Natural killer cell (primary cell): Measurements from ENCODE around the gene MACROD2. TPM values are rescaled to one million over a fixed set of nuclear protein-coding genes. Genes with fewer than 3 reads are reported as not detected.

Experiments
- ATAC-seq, 3 donors: fragments of 150-1000 bp in 2 of 3; fragments of 200-7000 bp in 1 of 3; cut with Tn5 transposase; 1 replicate in 1 of 3; 2 replicates in 2 of 3; pipeline ENCODE4 v1.10.0; 2021; ENCODE audit warnings: mild to moderate bottlenecking in 2 of 3, moderate library complexity in 2 of 3
- DNase-seq, 2 donors: peaks; one replicate each; pipeline versions ENCODE4 v3.0.0 to v3.0.0-alpha.2; 2013 to 2021; ENCODE audit warnings: mixed read lengths in 1 of 2
- H3K27ac ChIP-seq: one replicate; pipeline ENCODE4 v1.5.1; 2013; ENCODE audit warnings: mild to moderate bottlenecking, low read length
- H3K27me3 ChIP-seq: one replicate; pipeline ENCODE4 v1.6.1; 2013; ENCODE audit warnings: low read length; ENCODE audit not compliant: control insufficient read depth, insufficient read depth
- H3K36me3 ChIP-seq: one replicate; pipeline ENCODE4 v1.6.1; 2013; ENCODE audit warnings: low read length; ENCODE audit not compliant: control insufficient read depth, insufficient read depth
- H3K4me1 ChIP-seq: one replicate; pipeline ENCODE4 v1.6.1; 2013; ENCODE audit warnings: low read length; ENCODE audit not compliant: control insufficient read depth, insufficient read depth
- H3K4me3 ChIP-seq: one replicate; pipeline ENCODE4 v1.5.1; 2013; ENCODE audit warnings: low read length
- H3K9me3 ChIP-seq: one replicate; pipeline ENCODE4 v1.6.1; 2013; ENCODE audit warnings: low read length; ENCODE audit not compliant: control insufficient read depth, insufficient read depth
- H3K27ac Mint-ChIP-seq, 2 donors: one replicate each; pipeline ENCODE4 v1.8.0; 2022; ENCODE audit warnings: mild to moderate bottlenecking in 2 of 2, mixed read lengths in 2 of 2, moderate library complexity in 1 of 2
- H3K27me3 Mint-ChIP-seq, 2 donors: one replicate each; pipeline ENCODE4 v1.8.0; 2022; ENCODE audit warnings: low read depth in 2 of 2, mixed read lengths in 2 of 2
- H3K36me3 Mint-ChIP-seq: one replicate; pipeline ENCODE4 v1.8.0; 2022; ENCODE audit warnings: mixed read lengths
- H3K4me1 Mint-ChIP-seq, 2 donors: one replicate each; pipeline ENCODE4 v1.8.0; 2022; ENCODE audit warnings: mixed read lengths in 2 of 2
- H3K4me3 Mint-ChIP-seq: one replicate; pipeline ENCODE4 v1.8.0; 2022; ENCODE audit warnings: mild to moderate bottlenecking, moderate library complexity, mixed read lengths
- H3K9me3 Mint-ChIP-seq, 2 donors: one replicate each; pipeline ENCODE4 v1.8.0; 2022; ENCODE audit warnings: mixed read lengths in 2 of 2
- CTCF ChIP-seq: fragments of 200-600 bp; IDR thresholded peaks from one replicate; pipeline ENCODE4 v1.8.0; 2022; ENCODE audit warnings: antibody characterized with exemption
- WGBS: methylation state at CpG from one replicate; pipeline ENCODE4 v1.1.7; 2013; ENCODE audit warnings: missing lambda C conversion rate; ENCODE audit not compliant: insufficient coverage; 5-methylcytosine and 5-hydroxymethylcytosine counted together
- intact Hi-C: fragments of 100-400 bp; cut with micrococcal nuclease; formaldehyde crosslinking; loops from one replicate; pipeline ENCODE4 v1.14.2; 2022
- total RNA-seq, 4 donors: library from RNA; stranded (reverse); fragments of 120-200 nt in 1 of 4; gene quantifications; one replicate each; pipeline versions ENCODE4 v1.2.3 to v1.2.4, GENCODE V29; 2013 to 2022

MACROD2 gene
- total RNA-seq, 3 donors from 2014 or later (not counting 1 experiment from before 2014, with no cell fraction given) = 0.19 to 0.88 TPM; not detected in 1

- Mint-ChIP-seq H3K4me1 (no peaks in the 10 kb centered on the region), H3K4me3 (no peak overlapping the region), H3K9me3 (peaks cover 2 to 6% of the 10 kb centered on the region in 2 donors), H3K36me3 (no peaks in the 10 kb centered on the region), H3K27me3 (no peaks in the 10 kb centered on the region), H3K27ac (no peak overlapping the region)
- Histone ChIP-seq H3K36me3 (no peaks in the 10 kb centered on the region), H3K4me1 (no peaks in the 10 kb centered on the region), H3K9me3 (no peaks in the 10 kb centered on the region), H3K27ac (no peak overlapping the region), H3K27me3 (no peaks in the 10 kb centered on the region), H3K4me3 (no peak overlapping the region)
- DNase-seq = no peak
- no peak for ATAC-seq
- TF ChIP-seq CTCF = no peak
- 92% methylated on average over 8 of the region's 8 CpGs for WGBS
- intact Hi-C loops = no loop called here
Measured at GRCh38 chr20:14989535-14990290, 994.4 kb downstream of the MACROD2 start.

- no peak overlapping the region for H3K27ac ChIP-seq
- WGBS = 78% methylated on average over 1 of the region's 1 CpG
- intact Hi-C loops = no loop called here
- H3K27me3 ChIP-seq = no peaks in the 10 kb centered on the region
- peaks cover 5% of the 10 kb centered on the region for H3K36me3 Mint-ChIP-seq
- no peak overlapping the region for H3K4me3 ChIP-seq
- no peak for TF ChIP-seq CTCF
- H3K4me1 ChIP-seq = no peaks in the 10 kb centered on the region
- H3K9me3 ChIP-seq = no peaks in the 10 kb centered on the region
- H3K27me3 Mint-ChIP-seq = no peaks in the 10 kb centered on the region
- H3K9me3 Mint-ChIP-seq = peaks cover 5 to 10% of the 10 kb centered on the region in 2 donors
- DNase-seq = no peak
- H3K36me3 ChIP-seq = no peaks in the 10 kb centered on the region
- H3K4me1 Mint-ChIP-seq = no peaks in the 10 kb centered on the region
- no peak for ATAC-seq
- no peak overlapping the region for H3K27ac Mint-ChIP-seq
- H3K4me3 Mint-ChIP-seq = no peak overlapping the region
Measured at GRCh38 chr20:14991023-14991422, 995.7 kb downstream of the MACROD2 start.

GRCh38 chr20:14992153-14992552, 996.8 kb downstream of the MACROD2 start:
- no peaks in the 10 kb centered on the region for H3K4me1 ChIP-seq
- ATAC-seq (no peak), DNase-seq (no peak)
- H3K36me3 Mint-ChIP-seq = peaks cover 7% of the 10 kb centered on the region
- no peak overlapping the region for H3K27ac ChIP-seq
- H3K36me3 ChIP-seq = no peaks in the 10 kb centered on the region
- H3K9me3 ChIP-seq = peaks cover 9% of the 10 kb centered on the region
- no peaks in the 10 kb centered on the region for H3K27me3 ChIP-seq
- peaks cover 8 to 10% of the 10 kb centered on the region in 2 donors for H3K9me3 Mint-ChIP-seq
- no peak for TF ChIP-seq CTCF
- H3K4me1 Mint-ChIP-seq = no peaks in the 10 kb centered on the region
- H3K27ac Mint-ChIP-seq = no peak overlapping the region
- intact Hi-C loops = no loop called here
- no peak overlapping the region for H3K4me3 ChIP-seq
- no peaks in the 10 kb centered on the region for H3K27me3 Mint-ChIP-seq
- no peak overlapping the region for H3K4me3 Mint-ChIP-seq

- no peaks in the 10 kb centered on the region for H3K36me3 ChIP-seq
- Mint-ChIP-seq H3K27me3 (no peaks in the 10 kb centered on the region), H3K27ac (no peak overlapping the region), H3K9me3 (peaks cover 8 to 10% of the 10 kb centered on the region in 2 donors), H3K4me1 (no peaks in the 10 kb centered on the region), H3K4me3 (no peak overlapping the region), H3K36me3 (peaks cover 7% of the 10 kb centered on the region)
- no peak for DNase-seq
- no peak overlapping the region for H3K4me3 ChIP-seq
- no peaks in the 10 kb centered on the region for H3K4me1 ChIP-seq
- no peak overlapping the region for H3K27ac ChIP-seq
- intact Hi-C loops = no loop called here
- WGBS = 71% methylated on average over 2 of the region's 2 CpGs
- no peaks in the 10 kb centered on the region for H3K27me3 ChIP-seq
- no peak for TF ChIP-seq CTCF
- no peak for ATAC-seq
- peaks cover 14% of the 10 kb centered on the region for H3K9me3 ChIP-seq
Measured at GRCh38 chr20:14992961-14993360, 997.6 kb downstream of the MACROD2 start.
